Spleen (tissue), 11 donors: ENCODE measurements around the gene SPHK1. TPM values are rescaled to one million over a fixed set of nuclear protein-coding genes. Genes with fewer than 3 reads are reported as not detected.

Source experiments
- DNase-seq: peaks from one replicate; pipeline ENCODE4 v3.0.0-alpha.2; 2020
- H3K27ac ChIP-seq, 8 donors: fragments of 200-600 bp; sonication (generic) in 7 of 8; 1 replicate in 4 of 8; 2 replicates in 4 of 8; pipeline versions ENCODE4 v1.5.0 to v1.8.0; 2016 to 2021; ENCODE audit warnings: inconsistent platforms in 4 of 8, mild to moderate bottlenecking in 4 of 8, moderate library complexity in 1 of 8
- H3K27me3 ChIP-seq, 7 donors: fragments of 200-600 bp; sonication (generic) in 6 of 7; replicated peaks in 1 of 7; 1 replicate in 4 of 7; 2 replicates in 3 of 7; pipeline versions ENCODE4 v1.5.0 to v1.8.0; 2016 to 2021; ENCODE audit warnings: inconsistent platforms in 3 of 7, mild to moderate bottlenecking in 1 of 7
- H3K36me3 ChIP-seq, 6 donors: fragments of 200-600 bp; sonication (generic) in 5 of 6; 1 replicate in 4 of 6; 2 replicates in 2 of 6; pipeline versions ENCODE4 v1.5.0 to v1.8.0; 2016 to 2021; ENCODE audit warnings: inconsistent platforms in 2 of 6
- H3K4me1 ChIP-seq, 6 donors: fragments of 200-600 bp; sonication (generic) in 5 of 6; 1 replicate in 3 of 6; 2 replicates in 3 of 6; pipeline versions ENCODE4 v1.5.0 to v1.8.0; 2016 to 2021; ENCODE audit warnings: inconsistent platforms in 3 of 6
- H3K4me3 ChIP-seq, 8 donors: fragments of 200-600 bp; sonication (generic) in 7 of 8; 1 replicate in 4 of 8; 2 replicates in 4 of 8; pipeline versions ENCODE4 v1.5.0 to v1.8.0; 2016 to 2021; ENCODE audit warnings: inconsistent platforms in 4 of 8, mild to moderate bottlenecking in 4 of 8, moderate library complexity in 2 of 8
- H3K9me3 ChIP-seq, 8 donors: fragments of 200-600 bp; sonication (generic) in 7 of 8; 1 replicate in 4 of 8; 2 replicates in 4 of 8; pipeline versions ENCODE4 v1.5.0 to v1.8.0; 2016 to 2021; ENCODE audit warnings: inconsistent platforms in 4 of 8
- CTCF ChIP-seq, 11 experiments: fragments of 200-600 bp in 7 of 11; fragments of 450-650 bp in 4 of 11; sonication (generic) in 4 of 11; IDR thresholded peaks in 8 of 11; conservative IDR thresholded peaks in 3 of 11; 1 replicate in 7 of 11; 2 replicates in 4 of 11; pipeline versions ENCODE4 v1.4.0 to v1.8.0; 2016 to 2021; ENCODE audit warnings: antibody characterized with exemption in 11 of 11, inconsistent platforms in 4 of 11, mild to moderate bottlenecking in 1 of 11
- POLR2A ChIP-seq, 3 donors: fragments of 450-650 bp; IDR thresholded peaks; one replicate each; pipeline ENCODE4 v1.5.1; 2017; ENCODE audit warnings: antibody characterized with exemption in 3 of 3, mild to moderate bottlenecking in 1 of 3
- POLR2AphosphoS5 ChIP-seq, 3 donors: sonication (generic); formaldehyde crosslinking; IDR thresholded peaks; one replicate each; pipeline ENCODE4 v1.5.1; 2017; ENCODE audit warnings: antibody characterized with exemption in 3 of 3
- WGBS, 5 donors: extraction: QIAGEN DNeasy Blood & Tissue Kit in 3 of 5; methylation state at CpG; one replicate each; pipeline versions ENCODE4 v1.1.5 to v1.1.7; 2013 to 2018; 5-methylcytosine and 5-hydroxymethylcytosine counted together
- intact Hi-C: fragments of 100-400 bp; cut with DNase I; formaldehyde crosslinking; loops from one replicate; pipeline ENCODE4 v1.15.0; 2023; ENCODE audit warnings: low total_unique reads
- polyA plus RNA-seq, 3 donors: library from polyadenylated mRNA; stranded (reverse); fragments of 200-250 nt; gene quantifications; one replicate each; pipeline ENCODE4 v1.2.1, GENCODE V29; 2013
- total RNA-seq, 7 donors: library from RNA; depleted of rRNA in 3 of 7; stranded (reverse); fragments of >200 nt in 3 of 7; fragmentation: NEBNext Ultra II Directional in 4 of 7; extraction: Animal tissue kit (Norgen Biotek cat#: 25700) in 4 of 7; gene quantifications; one replicate each; pipeline versions ENCODE4 v1.1.0 to v1.2.1, GENCODE V29; 2016 to 2021
- donor health status: healthy with polysubstance abuse.
- donor health status: DM: no; HTN: no; CAD: no; lungs with moderate emphysema.
- donor health status: DM: no; HTN: no; CAD: no.
- donor health status: Bipolar disorder and iron deficiency.
- donor health status: healthy.
- donor health status: DM: no; HTN: no; CAD: no.
- donor health status: DM: yes; HTN: yes; CAD: no.

Gene SPHK1
- total and polyA plus RNA-seq, 10 donors = 3.7 to 11.4 (median 6.0) TPM

DNA sequence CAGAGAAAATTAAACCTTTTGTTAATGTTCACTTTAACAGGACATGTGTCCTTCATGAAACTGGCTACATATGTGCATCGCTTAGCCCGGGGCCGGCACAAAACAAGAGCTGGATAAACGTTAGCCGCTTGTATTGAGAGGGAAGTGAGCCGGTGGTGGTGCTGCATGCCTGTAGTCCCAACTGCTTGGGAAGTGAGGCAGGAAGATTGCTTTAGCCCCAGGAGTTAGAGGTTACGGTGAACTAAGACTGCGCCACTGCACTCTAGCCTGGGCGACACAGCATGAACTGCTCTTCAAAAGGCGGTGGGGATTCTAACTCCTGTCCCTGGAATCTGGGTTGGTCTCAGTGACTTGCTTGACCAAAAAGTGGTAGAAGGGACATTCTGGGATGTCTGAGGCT lies 15.0 kb upstream of the SPHK1 start:
- no peak overlapping the region for H3K4me3 ChIP-seq
- H3K36me3 ChIP-seq = no peaks in the 10 kb centered on the region
- whole genome bisulfite sequencing, 5 donors = 86 to 90% (median 88%) methylated on average over 10 of the region's 10 CpGs
- intact Hi-C loops = no loop called here
- no peak overlapping the region for H3K27ac ChIP-seq
- no peaks in the 10 kb centered on the region for H3K9me3 ChIP-seq
- H3K27me3 ChIP-seq = peaks cover 0 to 15% (median 0%) of the 10 kb centered on the region in 7 donors
- TF ChIP-seq POLR2AphosphoS5 (IDR thresholded peaks at IDR 0.05) (no peak), POLR2A (IDR thresholded peaks at IDR 0.05) (no peak), CTCF (IDR thresholded peaks at IDR 0.05 in 8 of 11, conservative IDR thresholded peaks at IDR 0.05 in 3 of 11) (no peak)
- no peak for DNase-seq
- no peaks in the 10 kb centered on the region for H3K4me1 ChIP-seq

DNA sequence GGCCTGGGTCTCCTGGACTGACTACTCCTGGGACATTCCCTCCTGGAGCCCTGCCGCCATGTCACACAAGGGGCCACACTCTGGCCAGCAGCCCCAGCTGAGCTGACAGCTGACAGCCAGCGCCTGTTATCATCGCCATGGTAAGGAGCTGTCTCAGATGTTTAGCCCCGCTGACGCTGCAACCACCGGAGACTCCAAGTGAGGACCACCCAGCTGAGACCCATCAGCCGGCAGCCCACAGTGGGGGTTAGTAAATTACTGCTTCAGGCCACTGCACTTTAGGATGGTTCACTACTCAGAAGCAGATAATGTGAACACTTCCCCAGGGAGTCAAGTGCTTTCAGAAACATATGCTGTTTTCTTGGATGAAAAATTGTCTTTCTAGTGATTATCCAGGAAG lies 14.6 kb upstream of the SPHK1 start:
- no peak for DNase-seq
- no peaks in the 10 kb centered on the region for H3K9me3 ChIP-seq
- no peaks in the 10 kb centered on the region for H3K4me1 ChIP-seq
- TF ChIP-seq POLR2A (IDR thresholded peaks at IDR 0.05) (no peak), POLR2AphosphoS5 (IDR thresholded peaks at IDR 0.05) (no peak), CTCF (IDR thresholded peaks at IDR 0.05 in 8 of 11, conservative IDR thresholded peaks at IDR 0.05 in 3 of 11) (no peak)
- no peaks in the 10 kb centered on the region for H3K36me3 ChIP-seq
- H3K27me3 ChIP-seq = peaks cover 0 to 10% (median 0%) of the 10 kb centered on the region in 7 donors
- 78 to 96% (median 84%) methylated on average over 7 of the region's 7 CpGs for WGBS, 5 donors
- intact Hi-C loops = no loop called here
- H3K27ac ChIP-seq = no peak overlapping the region
- no peak overlapping the region for H3K4me3 ChIP-seq

DNA sequence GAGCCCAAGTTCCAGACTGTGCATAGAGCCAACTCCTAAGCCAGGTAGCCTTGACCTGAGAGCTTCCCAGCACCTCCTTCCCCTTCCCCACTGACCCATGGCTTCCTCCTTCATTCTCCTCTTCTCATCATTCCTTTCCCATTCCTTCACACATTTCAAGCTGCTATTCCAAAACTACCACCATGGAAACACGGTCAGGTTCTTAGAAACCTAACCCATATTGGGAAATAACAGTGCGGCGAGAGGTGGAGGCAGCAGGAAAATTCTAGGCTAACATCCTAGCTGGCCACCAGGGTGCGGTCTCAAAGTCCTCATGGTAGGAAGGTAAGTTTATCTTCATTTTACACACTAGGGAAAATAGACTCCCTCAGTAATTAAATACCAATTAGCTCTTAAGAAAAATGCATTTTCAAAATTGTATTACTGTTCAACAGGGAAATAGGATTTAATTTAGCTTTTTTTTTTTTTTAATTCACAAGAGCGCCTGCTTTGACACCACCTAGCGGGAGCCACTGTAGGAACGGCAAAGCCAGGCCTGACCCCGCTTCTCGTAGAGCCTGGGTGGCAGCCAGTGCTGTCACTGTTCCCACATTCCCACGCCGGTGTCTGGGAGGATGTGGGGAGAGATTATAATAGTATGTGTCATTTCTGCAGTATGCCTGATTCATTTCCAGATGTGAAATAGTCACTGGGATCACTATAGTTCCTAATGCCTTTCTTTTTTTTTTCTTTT lies 14.0 kb upstream of the SPHK1 start:
- DNase-seq = no peak
- no peak overlapping the region for H3K4me3 ChIP-seq
- TF ChIP-seq POLR2AphosphoS5 (IDR thresholded peaks at IDR 0.05) = peak in 1 of 3 donors; percentile 26
- TF ChIP-seq POLR2A (IDR thresholded peaks at IDR 0.05) = no peak
- TF ChIP-seq CTCF (IDR thresholded peaks at IDR 0.05 in 8 of 11, conservative IDR thresholded peaks at IDR 0.05 in 3 of 11) = peak in 3 of 11 experiments; percentile 12 to 28 (median 13)
- WGBS, 5 donors = 58 to 75% (median 66%) methylated on average over 11 of the region's 11 CpGs
- no peak overlapping the region for H3K27ac ChIP-seq
- no peaks in the 10 kb centered on the region for H3K9me3 ChIP-seq
- intact Hi-C loops = no loop called here
- no peaks in the 10 kb centered on the region for H3K4me1 ChIP-seq
- peaks cover 0 to 4% (median 0%) of the 10 kb centered on the region in 7 donors for H3K27me3 ChIP-seq
- H3K36me3 ChIP-seq = no peaks in the 10 kb centered on the region

- intact Hi-C loops = no loop called here
- no peak for DNase-seq
Observed at GRCh38 chr17:76371656-76372628, 12.5 kb upstream of the SPHK1 start.

More at GRCh38 chr17:76371656-76372628, 12.5 kb upstream of the SPHK1 start:
- Histone ChIP-seq H3K4me3 (no peak overlapping the region), H3K4me1 (peaks cover 0 to 10% (median 0%) of the 10 kb centered on the region in 6 donors), H3K27ac (no peak overlapping the region), H3K36me3 (no peaks in the 10 kb centered on the region), H3K9me3 (no peaks in the 10 kb centered on the region), H3K27me3 (no peaks in the 10 kb centered on the region)
- TF ChIP-seq POLR2A (IDR thresholded peaks at IDR 0.05) = no peak
- TF ChIP-seq CTCF (IDR thresholded peaks at IDR 0.05 in 8 of 11, conservative IDR thresholded peaks at IDR 0.05 in 3 of 11) = no peak
- TF ChIP-seq POLR2AphosphoS5 (IDR thresholded peaks at IDR 0.05) = no peak
- 86 to 97% (median 88%) methylated on average over 16 of the region's 16 CpGs for WGBS, 5 donors
